ENCODE data around the gene COX7A2L.

GRCh38 chr2:42307180-42307579, 53.8 kb downstream of the COX7A2L start:
- TF ChIP-seq CTCF (conservative IDR thresholded peaks at IDR 0.05; ENCODE audit: low read depth in 2 of 2), result no peak
- no peak for TF ChIP-seq EZH2 (IDR thresholded peaks at IDR 0.05; ENCODE audit: low read depth, unreplicated experiment)
